ENCODE measurements around the gene NUDT4. TPM values are rescaled to one million over a fixed set of nuclear protein-coding genes. Genes with fewer than 3 reads are reported as not detected.

Gene NUDT4
- total RNA-seq, 1 donor from 2014 or later, result 91.7 TPM

DNA sequence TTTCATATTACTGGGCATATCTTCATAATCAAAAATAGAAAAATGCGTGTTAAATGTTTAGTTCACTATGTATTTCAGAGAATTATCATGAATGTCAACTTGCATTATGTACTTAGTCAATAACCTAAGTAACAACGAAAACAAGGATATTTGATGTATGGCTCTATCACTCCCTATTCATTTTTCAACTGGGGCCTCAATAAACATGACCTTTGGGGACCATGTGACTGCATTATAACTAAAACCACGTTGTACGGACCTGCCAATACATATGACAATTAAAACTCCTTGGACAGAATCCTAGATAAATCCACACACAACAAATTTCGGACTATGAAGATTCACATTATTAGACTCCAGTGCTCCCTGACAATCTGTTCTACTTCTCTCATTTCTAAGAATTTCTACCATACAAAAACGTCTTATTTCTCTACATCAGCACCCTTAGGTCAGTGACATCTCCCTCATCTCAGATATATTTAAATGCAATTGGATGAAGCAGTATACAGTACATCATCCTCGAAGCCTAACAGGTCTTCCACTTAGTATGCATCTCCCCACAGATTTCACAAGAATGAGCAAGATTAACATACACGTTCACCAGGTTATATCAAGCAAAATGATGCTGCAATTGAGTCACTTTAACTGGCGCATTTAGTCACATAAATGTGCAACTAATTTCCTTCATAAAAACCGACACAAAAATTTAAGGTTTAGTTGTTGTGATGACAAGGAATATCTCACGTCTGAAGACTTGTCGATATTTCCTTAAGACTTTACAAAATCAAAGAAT lies 62.5 kb downstream of the NUDT4 start:
- H3K4me1 Mint-ChIP-seq (ENCODE audit: unreplicated experiment), result peaks cover 44% of the 10 kb centered on the region
- no peak for DNase-seq (ENCODE audit: low spot score)

DNA sequence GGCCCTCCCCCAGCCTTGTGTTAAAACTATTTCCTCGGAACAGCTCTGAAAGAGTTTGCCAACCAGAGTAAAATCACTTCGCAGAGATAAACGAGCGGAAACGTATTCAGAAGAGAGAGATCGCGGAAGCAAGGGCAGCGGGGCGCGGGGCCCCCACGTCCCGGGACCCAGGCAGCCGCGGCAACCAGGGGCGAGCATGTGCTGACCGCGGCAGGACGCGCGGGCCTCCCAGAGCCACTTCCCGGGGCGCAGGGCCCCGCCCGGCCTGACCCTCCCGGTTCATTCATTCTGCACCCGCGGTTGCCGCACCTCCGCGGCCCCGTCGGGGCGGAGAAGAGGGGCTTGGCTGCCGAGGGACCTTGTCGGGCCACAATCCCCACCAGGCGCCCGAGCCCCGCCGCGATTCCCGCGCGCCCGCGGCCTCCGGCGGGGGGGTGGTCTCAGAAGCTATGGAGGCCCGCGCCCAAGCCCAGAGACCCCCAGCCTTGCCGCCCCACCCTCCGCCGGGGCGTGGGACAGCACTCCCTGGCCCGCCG lies 63.4 kb downstream of the NUDT4 start:
- peak overlapping the region; percentile 98 for H3K4me3 Mint-ChIP-seq (ENCODE audit: unreplicated experiment)
- peak; percentile 51 for DNase-seq (ENCODE audit: low spot score)
- peaks cover 10% of the 10 kb centered on the region for H3K36me3 Mint-ChIP-seq (ENCODE audit: low read depth, unreplicated experiment)
- no peaks in the 10 kb centered on the region for H3K9me3 Mint-ChIP-seq (ENCODE audit: unreplicated experiment)
- peaks cover 44% of the 10 kb centered on the region for H3K4me1 Mint-ChIP-seq (ENCODE audit: unreplicated experiment)
- H3K27me3 Mint-ChIP-seq (ENCODE audit: unreplicated experiment), result peaks cover 13% of the 10 kb centered on the region
- TF ChIP-seq, protein P1, sequence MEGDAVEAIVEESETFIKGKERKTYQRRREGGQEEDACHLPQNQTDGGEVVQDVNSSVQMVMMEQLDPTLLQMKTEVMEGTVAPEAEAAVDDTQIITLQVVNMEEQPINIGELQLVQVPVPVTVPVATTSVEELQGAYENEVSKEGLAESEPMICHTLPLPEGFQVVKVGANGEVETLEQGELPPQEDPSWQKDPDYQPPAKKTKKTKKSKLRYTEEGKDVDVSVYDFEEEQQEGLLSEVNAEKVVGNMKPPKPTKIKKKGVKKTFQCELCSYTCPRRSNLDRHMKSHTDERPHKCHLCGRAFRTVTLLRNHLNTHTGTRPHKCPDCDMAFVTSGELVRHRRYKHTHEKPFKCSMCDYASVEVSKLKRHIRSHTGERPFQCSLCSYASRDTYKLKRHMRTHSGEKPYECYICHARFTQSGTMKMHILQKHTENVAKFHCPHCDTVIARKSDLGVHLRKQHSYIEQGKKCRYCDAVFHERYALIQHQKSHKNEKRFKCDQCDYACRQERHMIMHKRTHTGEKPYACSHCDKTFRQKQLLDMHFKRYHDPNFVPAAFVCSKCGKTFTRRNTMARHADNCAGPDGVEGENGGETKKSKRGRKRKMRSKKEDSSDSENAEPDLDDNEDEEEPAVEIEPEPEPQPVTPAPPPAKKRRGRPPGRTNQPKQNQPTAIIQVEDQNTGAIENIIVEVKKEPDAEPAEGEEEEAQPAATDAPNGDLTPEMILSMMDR (IDR thresholded peaks at IDR 0.05; ENCODE audit: unreplicated experiment), result no peak
- H3K27ac Mint-ChIP-seq (ENCODE audit: unreplicated experiment), result peak overlapping the region; percentile 97

More for the DNA sequence above, 62.5 kb downstream of the NUDT4 start:
- Mint-ChIP-seq H3K27ac (ENCODE audit: unreplicated experiment) (peak overlapping the region; percentile 97), H3K4me3 (ENCODE audit: unreplicated experiment) (peak overlapping the region; percentile 98), H3K36me3 (ENCODE audit: low read depth, unreplicated experiment) (peaks cover 10% of the 10 kb centered on the region), H3K9me3 (ENCODE audit: unreplicated experiment) (no peaks in the 10 kb centered on the region), H3K27me3 (ENCODE audit: unreplicated experiment) (peaks cover 13% of the 10 kb centered on the region)
- TF ChIP-seq, protein P1 (IDR thresholded peaks at IDR 0.05; ENCODE audit: unreplicated experiment), result no peak

DNA sequence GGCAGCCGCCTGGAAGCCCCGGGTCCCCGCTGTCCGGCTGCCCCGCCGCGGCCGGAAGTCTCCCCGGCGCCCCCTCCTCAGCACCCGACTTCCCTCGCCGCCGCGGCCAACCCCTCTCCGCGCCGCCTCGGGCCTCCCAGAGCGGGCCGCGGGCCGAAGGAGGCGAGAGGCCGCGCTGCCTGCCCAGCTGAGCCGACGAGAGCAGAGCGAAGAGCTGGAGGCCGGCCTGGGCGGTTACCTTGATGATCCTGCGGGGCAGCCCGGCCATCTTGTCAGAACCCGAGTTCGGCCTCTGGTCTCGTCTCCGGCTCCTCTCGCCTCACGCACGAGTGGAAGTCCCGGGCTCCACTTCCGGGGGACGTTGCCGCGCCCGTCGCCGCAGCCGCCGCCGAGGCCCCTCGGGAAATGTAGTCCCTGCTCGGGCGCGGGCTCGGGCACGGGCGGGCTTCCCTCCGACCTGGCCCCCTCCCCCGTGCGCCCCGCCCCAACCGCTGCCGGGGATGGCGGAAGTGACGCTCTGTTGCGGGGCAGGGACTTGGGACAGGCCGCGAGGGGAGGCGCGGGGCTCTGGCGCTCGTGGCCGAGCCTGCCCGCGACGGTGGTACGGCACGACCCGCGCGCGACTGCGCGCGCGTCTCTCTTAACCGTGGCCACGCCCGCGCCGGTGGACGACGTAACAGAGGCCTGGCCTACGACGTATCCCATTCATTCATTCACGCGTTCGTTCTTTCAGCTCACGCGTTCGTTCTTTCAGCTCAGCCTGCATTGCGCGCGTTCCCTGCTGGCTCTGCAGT lies 64.1 kb downstream of the NUDT4 start, which contains the start of gene UBE2N:
UBE2N (minus strand) TSS at position 331 of the 794 bp plus-strand sequence; CDS start at position 268, 63 bp downstream.
- peaks cover 10% of the 10 kb centered on the region for H3K36me3 Mint-ChIP-seq (ENCODE audit: low read depth, unreplicated experiment)
- TF ChIP-seq, protein P1 (IDR thresholded peaks at IDR 0.05; ENCODE audit: unreplicated experiment), result no peak
- H3K27ac Mint-ChIP-seq (ENCODE audit: unreplicated experiment), result peak within 1 kb of the TSS; percentile 99
- peak within 1 kb of the TSS; percentile 98 for H3K4me3 Mint-ChIP-seq (ENCODE audit: unreplicated experiment)
- no peaks in the 10 kb centered on the region for H3K9me3 Mint-ChIP-seq (ENCODE audit: unreplicated experiment)
- peaks cover 12% of the 10 kb centered on the region for H3K27me3 Mint-ChIP-seq (ENCODE audit: unreplicated experiment)
- DNase-seq (ENCODE audit: low spot score), result peak; percentile 97
- peaks cover 42% of the 10 kb centered on the region for H3K4me1 Mint-ChIP-seq (ENCODE audit: unreplicated experiment)

DNA sequence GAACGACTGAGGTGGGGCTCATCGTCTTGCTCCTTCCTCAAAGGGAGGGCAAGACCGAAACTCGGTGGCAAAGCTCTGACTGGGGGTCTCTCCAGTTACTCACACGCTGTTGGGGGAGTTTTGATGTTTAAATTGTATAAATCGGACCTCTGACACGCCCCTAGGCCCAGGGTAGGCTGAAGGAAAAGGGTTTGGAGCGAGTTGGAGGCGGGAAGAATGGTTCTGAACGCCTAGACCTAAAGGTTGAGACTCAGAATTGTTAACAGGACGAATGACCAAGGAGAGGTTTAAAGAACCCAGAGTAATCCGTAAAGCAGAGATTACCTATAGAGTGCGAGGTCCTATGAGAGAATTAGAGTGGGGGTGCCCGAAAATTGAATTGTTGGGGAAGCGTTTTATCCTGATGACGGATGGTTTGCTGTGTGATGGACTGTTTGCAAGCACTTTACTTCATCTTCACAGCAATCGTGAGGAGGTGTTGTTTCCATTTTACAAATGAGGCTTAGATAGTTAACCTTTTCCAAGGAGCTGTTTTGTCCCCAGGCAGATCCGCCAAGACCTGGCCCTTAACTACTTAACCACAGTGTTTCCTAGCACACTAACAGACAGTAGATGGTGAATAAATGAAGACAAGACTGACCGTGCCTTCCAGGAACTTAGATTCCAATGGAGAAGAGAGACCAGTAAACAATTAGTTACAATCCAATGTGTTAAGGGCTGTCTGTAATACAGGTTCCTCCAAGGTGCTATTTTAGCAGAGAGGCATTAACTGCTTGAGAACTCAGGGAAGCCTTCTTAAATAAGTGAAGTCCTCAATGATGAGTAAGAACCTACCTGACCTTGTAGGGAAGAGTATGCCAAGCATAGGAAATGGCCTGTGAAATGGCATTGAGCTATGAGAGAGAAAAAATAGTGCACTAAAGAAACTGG lies 65.0 kb downstream of the NUDT4 start:
- H3K36me3 Mint-ChIP-seq (ENCODE audit: low read depth, unreplicated experiment), result peaks cover 10% of the 10 kb centered on the region
- H3K9me3 Mint-ChIP-seq (ENCODE audit: unreplicated experiment), result no peaks in the 10 kb centered on the region
- peaks cover 12% of the 10 kb centered on the region for H3K27me3 Mint-ChIP-seq (ENCODE audit: unreplicated experiment)
- H3K27ac Mint-ChIP-seq (ENCODE audit: unreplicated experiment), result peak overlapping the region; percentile 99
- DNase-seq (ENCODE audit: low spot score), result no peak
- H3K4me1 Mint-ChIP-seq (ENCODE audit: unreplicated experiment), result peaks cover 37% of the 10 kb centered on the region
- TF ChIP-seq, protein P1 (IDR thresholded peaks at IDR 0.05; ENCODE audit: unreplicated experiment), result no peak
- peak overlapping the region; percentile 97 for H3K4me3 Mint-ChIP-seq (ENCODE audit: unreplicated experiment)
